ENCODE results near the gene SNTG2. TPM values are rescaled to one million over a fixed set of nuclear protein-coding genes. Genes with fewer than 3 reads are reported as not detected.

SNTG2 gene
- total RNA-seq, 1 experiment from 2014 or later, result not detected

DNA sequence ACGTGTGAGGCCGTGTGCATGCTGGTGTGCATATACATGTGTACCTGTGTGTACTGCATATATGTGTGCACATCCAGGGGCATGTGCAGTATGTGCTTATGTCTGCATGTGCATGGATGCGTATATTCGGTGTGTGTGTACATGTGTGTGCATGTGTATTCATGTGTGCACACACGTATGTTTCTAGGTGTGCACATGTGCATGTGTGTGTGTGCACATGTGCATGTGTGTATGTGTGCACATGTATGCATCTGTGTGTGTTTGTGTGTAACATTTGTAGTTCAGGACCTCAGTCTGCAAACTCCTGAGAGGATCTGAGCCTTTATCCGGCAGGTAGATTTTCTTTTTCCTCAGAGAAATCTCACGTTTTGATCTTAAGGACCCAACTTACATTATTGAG, 201.7 kb downstream of the SNTG2 start:
- in situ Hi-C loops (cut with HindIII; ENCODE audit: low sequenced_read_pairs), result no loop called here
- no peak for DNase-seq (ENCODE audit: low spot score)

DNA sequence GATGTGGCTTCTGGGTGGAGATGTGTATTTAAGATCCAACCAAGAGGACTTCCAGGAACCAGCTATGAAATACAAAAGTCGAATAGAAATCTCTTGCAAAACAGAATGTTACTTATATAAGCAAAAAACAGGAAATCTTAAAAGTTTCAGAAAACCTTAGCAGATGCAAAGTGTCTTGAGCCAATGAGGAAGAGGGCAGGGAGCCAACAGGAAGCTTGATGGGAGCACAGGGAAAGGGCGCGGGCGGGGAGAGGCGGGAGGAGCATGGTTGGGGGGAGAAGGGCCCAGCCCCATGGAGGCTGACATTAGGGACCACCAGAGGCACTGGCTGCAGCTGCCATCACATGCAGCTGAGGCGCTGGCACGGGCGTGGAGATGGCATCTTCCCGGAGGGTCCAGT, 203.3 kb downstream of the SNTG2 start:
- in situ Hi-C loops (cut with HindIII; ENCODE audit: low sequenced_read_pairs), result no loop called here

DNA sequence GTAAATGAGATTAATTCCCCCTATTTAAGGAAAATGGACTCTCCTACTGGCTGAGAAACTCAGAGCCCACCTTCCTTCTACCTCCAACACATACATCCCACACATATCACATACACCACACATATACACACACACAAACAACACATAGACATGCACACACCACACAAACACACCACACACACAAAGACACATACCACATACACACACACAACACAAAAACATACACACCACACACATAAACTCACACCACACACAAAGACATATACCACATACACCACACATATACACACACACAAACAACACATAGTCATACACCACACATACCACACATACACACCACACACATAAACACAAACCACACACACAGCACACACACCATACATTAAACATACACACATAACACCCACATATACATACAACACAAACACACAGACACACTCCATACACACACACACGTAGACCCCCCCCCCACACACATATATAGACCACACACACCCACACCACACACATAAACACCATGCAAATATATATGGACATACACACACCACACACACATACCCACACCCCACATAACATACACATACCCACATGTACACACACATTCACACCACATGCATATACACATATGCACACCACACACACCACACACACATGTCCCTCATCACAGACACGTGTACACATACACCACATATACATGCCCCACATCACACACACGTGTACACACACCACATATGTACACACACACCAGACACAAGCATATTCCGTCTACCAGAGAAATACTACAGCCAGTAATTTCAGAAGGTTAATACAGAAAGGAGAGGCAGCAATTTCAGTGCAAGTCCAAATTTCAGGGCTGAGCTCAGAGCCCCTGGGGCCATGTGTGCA, 204.3 kb downstream of the SNTG2 start:
- in situ Hi-C loops (cut with HindIII; ENCODE audit: low sequenced_read_pairs), result no loop called here

More for the DNA sequence above, 203.3 kb downstream of the SNTG2 start:
- DNase-seq (ENCODE audit: low spot score), result no peak

DNA sequence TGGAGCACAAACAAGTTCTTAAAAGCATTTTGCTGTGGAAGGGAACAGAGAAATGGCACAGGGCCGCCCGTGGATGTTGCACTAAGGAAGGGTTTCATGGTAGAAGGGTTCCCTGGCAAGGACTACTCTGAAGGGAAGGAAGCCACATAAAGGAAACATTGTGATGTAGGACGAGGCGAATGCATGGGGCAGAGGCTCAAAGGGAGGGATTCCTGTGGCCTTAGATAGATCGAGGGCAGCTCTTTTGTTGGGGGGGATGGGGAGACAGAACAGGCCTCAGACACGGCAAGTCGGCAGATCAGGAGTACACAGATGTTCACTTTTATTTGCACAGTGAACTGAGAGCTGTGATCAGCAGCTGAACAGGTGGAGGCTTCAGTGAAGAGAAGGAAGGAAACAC, 205.4 kb downstream of the SNTG2 start:
- in situ Hi-C loops (cut with HindIII; ENCODE audit: low sequenced_read_pairs), result no loop called here
- DNase-seq (ENCODE audit: low spot score), result no peak

More for the DNA sequence above, 204.3 kb downstream of the SNTG2 start:
- no peak for DNase-seq (ENCODE audit: low spot score)

DNA sequence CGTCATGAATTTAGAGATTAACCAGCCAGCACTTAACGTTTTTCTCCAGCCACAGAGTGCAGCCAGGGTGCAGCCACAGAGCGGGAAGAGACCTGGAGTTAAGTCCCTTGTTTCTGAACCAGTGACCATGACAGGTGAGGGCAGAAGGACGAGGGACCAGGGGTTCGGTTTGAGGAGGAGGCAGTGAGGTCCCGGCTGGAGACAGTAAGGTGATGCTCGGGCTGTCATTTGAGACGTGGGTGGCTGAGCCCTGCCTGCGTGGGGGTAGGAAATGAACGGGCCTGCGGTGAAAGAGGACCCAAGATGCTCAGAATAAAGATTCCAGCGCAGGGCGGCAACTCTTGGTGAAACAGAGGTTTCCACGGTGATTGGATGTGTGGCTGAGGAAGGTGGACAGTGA, 205.9 kb downstream of the SNTG2 start:
- in situ Hi-C loops (cut with HindIII; ENCODE audit: low sequenced_read_pairs), result no loop called here
- DNase-seq (ENCODE audit: low spot score), result no peak

DNA sequence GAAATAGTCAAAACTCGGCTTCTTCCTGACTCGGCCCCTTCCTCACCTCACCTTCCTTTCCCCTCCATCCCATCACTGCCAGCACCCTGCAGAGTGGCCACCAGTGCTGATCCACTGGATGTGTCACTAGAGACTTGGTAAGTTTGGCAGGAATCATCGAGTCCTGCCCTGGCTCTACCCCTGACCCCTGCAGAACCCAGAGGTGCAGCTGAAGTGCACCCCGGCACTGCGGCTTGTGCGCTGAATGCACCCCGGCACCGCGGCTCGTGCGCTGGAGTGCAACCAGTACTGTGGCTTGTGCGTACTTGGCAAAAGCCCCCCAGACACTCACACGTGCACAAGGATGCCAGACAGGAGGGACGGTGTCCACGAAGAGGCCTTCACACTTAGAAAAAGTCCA, 206.5 kb downstream of the SNTG2 start:
- DNase-seq (ENCODE audit: low spot score), result no peak
- in situ Hi-C loops (cut with HindIII; ENCODE audit: low sequenced_read_pairs), result no loop called here

DNA sequence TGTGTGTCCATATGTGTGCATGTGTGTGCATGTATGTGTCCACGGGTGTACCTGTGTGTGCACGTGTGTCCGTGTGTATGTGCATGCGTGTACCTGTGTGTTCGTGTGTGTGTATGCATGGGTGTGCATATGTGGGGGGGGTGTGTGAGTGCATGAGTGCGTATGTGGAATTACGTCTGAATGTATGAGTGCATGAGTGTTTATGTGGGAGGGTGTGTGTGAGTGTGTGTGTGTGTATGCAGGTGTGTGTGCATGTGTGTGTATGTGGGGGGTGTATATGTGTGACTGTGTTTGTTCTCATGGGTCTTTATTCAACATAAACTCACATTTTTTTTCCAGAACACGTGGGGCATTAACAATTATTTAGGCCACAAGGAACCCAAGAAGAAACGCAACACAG, 208.4 kb downstream of the SNTG2 start:
- in situ Hi-C loops (cut with HindIII; ENCODE audit: low sequenced_read_pairs), result no loop called here
- no peak for DNase-seq (ENCODE audit: low spot score)

DNA sequence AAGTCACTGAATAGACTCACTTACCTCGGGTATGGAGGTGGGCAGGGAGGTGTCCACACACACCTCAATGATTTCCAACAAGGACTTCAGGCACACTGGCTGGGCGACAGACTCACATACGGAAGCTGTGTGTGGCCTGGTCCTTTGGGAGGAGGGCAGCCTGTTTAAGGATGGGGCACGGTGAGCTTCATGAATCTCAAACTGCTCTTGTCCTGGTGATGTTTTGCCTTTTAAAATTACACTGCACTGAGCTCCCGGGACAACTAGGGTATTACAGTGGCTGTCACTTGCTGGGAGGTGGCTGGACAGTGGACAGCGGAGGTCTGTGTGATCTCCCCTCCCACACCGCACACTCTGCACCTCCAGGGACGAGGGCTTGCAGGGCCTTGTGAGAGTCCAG, 211.6 kb downstream of the SNTG2 start:
- no peak for DNase-seq (ENCODE audit: low spot score)
- in situ Hi-C loops (cut with HindIII; ENCODE audit: low sequenced_read_pairs), result no loop called here

DNA sequence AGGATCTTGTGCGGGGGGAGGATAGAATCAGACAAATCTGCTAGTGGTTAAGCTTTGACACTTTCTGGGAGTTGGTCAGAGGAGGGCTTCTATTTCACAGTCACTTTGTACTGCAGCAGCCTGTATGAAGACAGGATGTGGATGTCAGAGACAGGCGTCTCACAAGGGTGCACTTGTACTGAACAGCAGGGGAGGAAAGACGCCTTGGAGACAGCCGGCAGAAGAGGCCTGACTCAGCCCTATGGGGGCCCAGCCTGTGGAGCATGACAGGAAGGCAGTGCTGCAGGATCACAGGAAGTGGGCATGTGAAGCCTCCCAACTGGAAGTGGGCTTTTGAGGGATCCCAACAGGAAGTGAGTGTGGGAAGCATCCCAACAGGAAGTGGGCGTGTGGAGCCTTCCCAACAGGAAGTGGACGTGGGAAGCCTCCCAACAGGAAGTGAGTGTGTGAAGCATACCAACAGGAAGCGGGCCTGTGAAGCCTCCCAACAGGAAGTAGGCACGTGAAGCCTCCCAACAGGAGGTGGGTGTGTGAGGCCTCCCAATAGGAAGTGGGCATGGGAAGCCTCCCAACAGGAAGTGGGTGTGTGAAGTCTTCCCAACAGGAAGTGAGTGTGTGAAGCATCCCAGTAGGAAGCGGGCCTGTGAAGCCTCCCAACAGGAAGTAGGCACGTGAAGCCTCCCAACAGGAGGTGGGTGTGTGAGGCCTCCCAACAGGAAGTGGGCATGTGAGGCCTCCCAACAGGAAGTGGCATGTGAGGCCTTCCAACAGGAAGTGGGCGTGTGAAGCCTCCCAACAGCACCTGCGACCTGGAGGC, 212.3 kb downstream of the SNTG2 start:
- DNase-seq (ENCODE audit: low spot score), result no peak
- in situ Hi-C loops (cut with HindIII; ENCODE audit: low sequenced_read_pairs), result no loop called here

DNA sequence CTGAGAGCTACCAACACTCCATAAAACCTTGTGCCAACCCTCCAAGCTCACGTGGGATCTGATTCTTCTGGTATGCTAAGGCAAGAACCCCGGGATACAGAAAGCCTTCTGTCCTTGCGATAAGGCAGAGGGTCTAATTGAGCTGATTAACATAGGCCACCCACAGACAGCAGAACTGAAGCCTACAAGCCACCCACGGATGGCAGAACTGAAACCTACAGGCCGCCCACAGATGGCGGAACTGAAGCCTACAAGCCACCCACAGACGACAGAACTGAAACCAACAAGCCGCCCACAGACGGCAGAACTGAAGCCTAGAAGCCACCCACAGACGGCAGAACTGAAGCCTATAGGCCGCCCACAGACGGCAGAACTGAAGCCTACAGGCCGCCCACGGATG, 216.3 kb downstream of the SNTG2 start:
- DNase-seq (ENCODE audit: low spot score), result no peak
- in situ Hi-C loops (cut with HindIII; ENCODE audit: low sequenced_read_pairs), result no loop called here

DNA sequence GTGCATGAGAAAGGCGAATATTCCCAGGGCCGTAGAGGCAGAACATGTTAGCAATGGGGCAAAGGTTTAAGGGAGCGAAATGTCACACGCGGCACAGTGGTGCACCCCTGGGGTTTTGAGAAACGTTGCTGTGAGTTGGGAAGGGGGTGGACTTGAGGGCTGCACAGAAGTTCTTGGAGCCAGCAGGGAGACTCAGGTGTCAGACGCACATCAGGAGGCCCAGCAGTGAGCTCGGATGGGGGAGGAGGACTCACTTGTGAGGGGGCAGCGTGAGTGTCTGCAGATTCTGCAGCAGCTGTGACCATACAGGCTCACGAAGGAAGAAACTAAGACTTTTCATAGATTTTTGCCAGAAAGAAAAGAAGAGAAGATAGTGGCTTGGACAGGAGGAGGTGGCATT, 218.2 kb downstream of the SNTG2 start:
- in situ Hi-C loops (cut with HindIII; ENCODE audit: low sequenced_read_pairs), result no loop called here
- no peak for DNase-seq (ENCODE audit: low spot score)

DNA sequence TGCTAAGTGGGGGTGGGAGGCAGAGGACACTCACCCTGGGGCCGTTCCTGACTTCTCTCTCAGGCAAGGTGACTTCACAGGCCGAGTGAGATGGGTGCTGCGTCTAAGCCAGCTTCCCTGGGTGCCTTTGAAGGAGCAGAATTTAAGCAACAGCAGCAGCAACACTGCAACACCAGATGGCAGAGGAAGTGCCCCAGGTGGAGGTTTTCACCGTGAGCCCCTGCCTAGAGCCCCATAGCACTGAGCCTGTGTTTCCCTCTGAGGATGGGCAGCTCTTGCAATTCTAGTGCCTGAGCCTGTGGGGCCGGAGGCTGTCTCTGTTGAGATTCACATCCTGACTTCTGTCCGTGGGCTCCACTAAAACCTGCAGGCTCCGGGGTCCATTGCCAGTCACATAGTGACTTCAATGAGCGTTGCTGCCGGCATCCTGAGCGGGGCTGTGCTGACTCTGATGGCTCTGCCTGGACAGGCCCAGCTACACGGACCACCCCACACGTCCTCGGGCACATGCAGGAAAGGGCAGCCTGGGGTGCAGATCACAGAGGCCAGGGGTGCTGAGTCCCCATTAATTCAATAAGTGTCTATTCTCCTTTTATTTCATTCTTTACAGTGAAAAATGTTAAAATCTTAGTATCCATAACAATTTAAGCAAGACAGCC, 218.8 kb downstream of the SNTG2 start:
- DNase-seq (ENCODE audit: low spot score), result no peak
- in situ Hi-C loops (cut with HindIII; ENCODE audit: low sequenced_read_pairs), result no loop called here

DNA sequence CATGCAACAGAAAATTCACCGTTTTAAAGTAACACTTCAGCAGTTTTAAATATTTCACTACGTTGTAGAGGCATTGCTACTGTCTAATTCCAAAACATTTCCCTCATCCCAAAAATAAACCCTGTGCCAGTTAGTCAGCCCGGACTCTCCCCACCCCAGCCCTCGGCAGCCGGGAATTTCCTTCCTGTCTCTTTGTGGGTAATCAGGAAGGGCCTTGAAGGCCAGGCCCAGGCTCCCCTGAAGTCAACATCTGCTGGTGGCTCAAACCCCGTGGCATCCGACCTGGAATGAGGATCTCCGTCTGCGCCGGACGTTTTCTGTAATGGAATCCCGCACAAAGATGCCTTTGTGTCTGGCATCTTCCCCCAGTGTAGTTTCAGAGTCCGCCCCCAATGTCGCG, 219.6 kb downstream of the SNTG2 start:
- in situ Hi-C loops (cut with HindIII; ENCODE audit: low sequenced_read_pairs), result no loop called here
- no peak for DNase-seq (ENCODE audit: low spot score)

DNA sequence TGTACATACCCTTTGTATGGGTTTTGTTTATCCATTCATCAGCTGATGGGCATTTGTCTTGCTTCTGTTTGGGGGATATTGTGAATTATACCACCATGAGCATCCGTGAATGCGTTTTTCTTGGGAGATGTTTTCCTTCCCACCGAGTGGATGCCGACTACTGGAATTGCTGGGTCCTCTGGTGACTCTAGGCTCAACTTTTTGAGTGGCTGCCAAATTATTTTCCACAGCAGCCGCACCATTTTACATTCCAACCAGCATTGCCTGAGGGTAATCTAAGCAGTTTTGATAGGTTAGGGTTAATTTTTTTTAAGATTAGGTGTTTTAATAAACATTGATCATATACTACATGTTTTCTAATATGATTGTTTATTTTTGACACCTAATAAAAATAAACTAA, 220.1 kb downstream of the SNTG2 start:
- DNase-seq (ENCODE audit: low spot score), result no peak
- in situ Hi-C loops (cut with HindIII; ENCODE audit: low sequenced_read_pairs), result no loop called here

DNA sequence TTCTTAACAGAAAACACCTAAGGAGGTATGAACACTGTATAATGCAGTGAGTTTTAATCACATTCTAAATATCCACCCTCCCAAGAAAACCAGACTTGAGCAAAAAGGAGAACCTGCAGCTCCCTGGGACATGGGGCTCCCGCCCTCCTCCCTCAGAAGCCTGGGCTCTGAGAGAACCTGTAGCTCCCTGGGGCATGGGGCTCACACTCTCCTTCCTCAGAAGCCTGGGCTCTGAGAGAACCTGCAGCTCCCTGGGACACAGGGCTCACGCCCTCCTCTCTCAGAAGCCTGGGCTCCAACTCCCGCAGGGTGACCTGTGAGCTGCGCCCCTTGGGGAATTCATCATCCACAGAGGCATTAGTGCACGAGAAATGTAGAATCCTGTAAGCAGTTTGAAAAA, 222.9 kb downstream of the SNTG2 start:
- no peak for DNase-seq (ENCODE audit: low spot score)
- in situ Hi-C loops (cut with HindIII; ENCODE audit: low sequenced_read_pairs), result no loop called here

DNA sequence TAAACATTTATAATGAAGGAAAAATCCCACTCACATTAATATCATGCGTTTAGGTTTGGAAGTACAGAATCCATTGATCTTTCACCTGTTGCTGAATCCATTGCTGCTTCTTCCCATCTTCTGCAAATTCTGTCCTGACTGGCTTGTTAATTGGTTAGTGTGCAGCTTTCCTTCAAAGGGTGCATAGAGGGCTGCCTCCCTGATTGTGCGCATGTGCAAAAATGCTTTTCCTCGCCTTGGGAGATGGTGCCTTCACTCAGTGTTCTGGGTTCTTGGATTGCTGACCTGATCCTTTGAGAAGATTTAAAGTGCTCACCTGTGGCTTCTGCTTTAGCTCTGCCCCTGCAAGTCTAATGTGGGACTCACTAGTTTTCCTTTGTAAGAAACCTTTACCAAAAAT, 231.2 kb downstream of the SNTG2 start:
- DNase-seq (ENCODE audit: low spot score), result no peak
- in situ Hi-C loops (cut with HindIII; ENCODE audit: low sequenced_read_pairs), result no loop called here

DNA sequence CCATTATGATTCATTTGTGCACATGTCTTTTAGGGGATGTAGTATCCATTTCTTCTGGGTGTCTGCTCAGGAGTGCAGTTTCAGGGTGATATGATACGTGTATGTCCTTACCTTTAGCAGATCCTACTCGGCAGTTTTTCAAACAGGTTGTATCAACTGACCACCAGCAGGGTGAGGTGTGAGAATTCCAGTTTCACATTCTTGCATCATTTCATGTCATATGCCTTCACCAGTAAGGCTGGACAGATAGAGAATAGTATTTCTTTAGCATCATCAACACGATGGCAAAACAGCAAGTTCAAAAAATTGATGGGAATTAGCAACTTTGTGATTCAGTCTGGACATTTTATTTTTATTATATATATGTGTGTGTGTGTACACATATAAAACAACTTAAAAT, 232.7 kb downstream of the SNTG2 start:
- in situ Hi-C loops (cut with HindIII; ENCODE audit: low sequenced_read_pairs), result no loop called here
- no peak for DNase-seq (ENCODE audit: low spot score)

DNA sequence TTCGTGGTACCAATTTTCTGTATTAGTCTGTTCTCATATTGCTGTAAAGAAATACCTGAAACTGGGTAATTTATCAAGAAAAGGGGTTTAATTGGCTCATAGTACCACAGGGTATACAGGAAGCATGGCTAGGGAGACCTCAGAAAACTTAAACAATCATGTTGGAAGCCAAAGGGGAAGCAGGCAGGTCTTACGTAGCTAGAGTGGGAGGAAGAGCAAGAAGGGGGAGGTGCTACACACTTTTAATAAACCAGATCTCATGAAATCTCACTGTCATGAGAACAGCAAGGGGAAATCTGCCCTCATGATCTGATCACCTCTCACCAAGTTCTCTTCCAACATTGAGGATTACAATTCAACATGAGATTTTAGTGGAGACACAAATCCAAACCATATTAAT, 235.8 kb downstream of the SNTG2 start:
- in situ Hi-C loops (cut with HindIII; ENCODE audit: low sequenced_read_pairs), result no loop called here
- no peak for DNase-seq (ENCODE audit: low spot score)

DNA sequence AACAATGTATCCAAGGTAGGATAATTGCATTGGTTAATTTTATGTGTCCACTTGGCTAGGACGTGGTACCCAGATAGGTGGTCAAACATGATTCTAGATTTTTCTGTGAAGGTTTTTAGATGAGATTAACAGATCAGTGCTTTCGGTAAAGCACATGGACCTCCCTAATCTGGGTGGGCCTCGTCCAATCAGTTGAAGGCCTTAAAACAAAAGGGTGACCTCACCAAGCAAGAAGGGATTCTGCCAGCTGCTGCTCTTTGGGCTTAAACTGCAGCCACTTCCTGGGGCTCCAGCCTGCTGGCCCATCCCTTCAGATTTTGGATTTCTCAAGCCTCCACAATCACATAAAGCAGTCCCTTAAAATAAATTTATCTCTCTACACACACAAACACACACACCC, 236.5 kb downstream of the SNTG2 start:
- in situ Hi-C loops (cut with HindIII; ENCODE audit: low sequenced_read_pairs), result no loop called here

DNA sequence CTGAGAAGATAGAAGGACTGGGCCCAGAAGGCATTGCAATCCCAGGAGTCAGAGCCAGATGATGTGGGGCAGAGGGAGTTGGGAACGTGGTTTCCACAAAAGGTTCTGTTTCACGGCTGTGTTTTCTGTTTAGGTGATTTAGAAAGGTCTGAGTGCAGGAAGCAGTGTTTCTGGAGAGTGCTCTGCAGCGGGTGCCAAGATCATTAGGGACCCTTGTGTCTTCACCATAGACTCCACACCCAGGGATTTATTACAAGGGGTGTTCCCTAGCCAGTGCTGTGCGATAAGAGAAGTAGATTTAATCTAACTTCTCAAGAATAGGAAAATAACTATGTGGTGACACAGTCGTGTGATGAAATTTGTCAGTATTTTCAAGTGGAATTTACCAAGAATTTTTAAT, 241.5 kb downstream of the SNTG2 start:
- in situ Hi-C loops (cut with HindIII; ENCODE audit: low sequenced_read_pairs), result no loop called here

More for the DNA sequence above, 236.5 kb downstream of the SNTG2 start:
- no peak for DNase-seq (ENCODE audit: low spot score)

More for the DNA sequence above, 241.5 kb downstream of the SNTG2 start:
- no peak for DNase-seq (ENCODE audit: low spot score)

All from G401 (cell line).